ENCODE measurements around the gene NOL4L.
"Not testable (repeated sequence)": the region's sequence is repeated elsewhere in the genome, so short reads cannot be mapped to it uniquely, and the experiment has no call there.

NOL4L gene

DNA sequence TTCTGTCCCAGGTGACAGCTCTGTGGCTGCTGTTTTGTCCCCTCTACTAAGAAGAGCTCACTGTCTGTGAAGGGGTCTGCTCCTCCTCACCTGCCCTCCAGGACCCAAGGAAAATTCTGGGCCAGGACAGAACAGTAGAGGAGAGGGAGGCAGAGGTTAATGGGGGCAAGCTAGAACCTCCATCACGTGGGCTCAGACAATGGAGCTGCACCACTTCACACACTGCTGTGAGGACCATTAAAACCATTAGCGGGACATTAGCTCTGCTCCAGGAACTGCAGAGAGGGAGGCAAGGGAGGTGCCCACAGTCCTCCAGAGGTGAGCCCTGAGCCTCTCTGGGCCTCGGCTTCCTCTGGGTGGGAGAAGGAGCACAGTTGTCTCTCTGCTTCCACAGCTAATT is 78.4 kb downstream of the NOL4L start:
- DNase-seq: no peak

- DNase-seq: no peak
Measured at GRCh38 chr20:32505723-32506473, 79.2 kb downstream of the NOL4L start.

DNA sequence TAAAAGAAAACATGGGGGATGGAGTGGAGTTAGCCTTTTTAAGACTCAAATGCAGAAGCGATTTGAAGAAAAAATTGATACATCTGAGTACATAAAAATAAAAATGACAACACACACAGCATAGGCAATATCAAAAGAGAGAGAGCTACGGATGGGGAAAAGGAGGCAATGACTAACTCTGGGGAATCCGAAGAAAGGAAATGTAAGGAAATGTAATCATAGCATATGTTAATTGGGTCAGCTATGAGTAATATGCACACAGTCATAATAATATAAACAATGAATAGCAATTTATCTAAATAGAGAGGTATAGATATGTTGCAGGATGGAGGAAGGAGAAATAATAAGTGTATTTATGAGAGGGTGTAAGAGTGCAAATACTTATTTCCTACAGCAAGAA is 83.4 kb downstream of the NOL4L start:
- no peak for DNase-seq

DNA sequence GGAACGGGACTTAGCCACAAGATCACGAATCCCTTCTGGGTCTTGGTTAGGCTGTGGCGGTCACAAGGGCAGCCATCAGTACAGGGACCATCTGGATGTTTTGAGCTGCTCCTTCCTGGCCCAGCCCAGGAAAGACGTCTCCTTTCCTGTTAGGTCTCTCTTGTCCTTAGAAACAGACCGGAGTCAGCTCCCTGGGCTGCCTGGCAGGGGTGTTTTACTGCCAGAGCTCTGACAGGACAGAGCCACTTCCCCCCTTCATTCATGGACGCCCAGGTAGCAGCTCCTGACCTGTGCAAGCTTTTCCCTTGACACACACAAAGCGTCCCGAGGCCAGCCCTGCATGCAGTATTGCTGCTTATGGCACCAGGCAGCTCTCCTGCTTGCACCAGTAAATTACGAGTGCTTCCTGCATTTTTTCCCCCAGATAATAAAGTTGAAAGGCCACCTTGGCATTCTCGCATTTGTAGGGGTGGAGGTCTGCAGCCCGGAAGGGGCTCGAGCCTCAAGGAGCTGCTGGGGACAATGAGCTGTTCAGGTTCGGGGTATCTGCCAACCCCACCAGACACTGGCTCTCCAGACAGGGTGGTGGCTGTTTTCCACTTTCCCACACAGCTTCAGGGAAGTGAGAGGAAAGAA is 87.4 kb downstream of the NOL4L start:
- no peak for DNase-seq

DNA sequence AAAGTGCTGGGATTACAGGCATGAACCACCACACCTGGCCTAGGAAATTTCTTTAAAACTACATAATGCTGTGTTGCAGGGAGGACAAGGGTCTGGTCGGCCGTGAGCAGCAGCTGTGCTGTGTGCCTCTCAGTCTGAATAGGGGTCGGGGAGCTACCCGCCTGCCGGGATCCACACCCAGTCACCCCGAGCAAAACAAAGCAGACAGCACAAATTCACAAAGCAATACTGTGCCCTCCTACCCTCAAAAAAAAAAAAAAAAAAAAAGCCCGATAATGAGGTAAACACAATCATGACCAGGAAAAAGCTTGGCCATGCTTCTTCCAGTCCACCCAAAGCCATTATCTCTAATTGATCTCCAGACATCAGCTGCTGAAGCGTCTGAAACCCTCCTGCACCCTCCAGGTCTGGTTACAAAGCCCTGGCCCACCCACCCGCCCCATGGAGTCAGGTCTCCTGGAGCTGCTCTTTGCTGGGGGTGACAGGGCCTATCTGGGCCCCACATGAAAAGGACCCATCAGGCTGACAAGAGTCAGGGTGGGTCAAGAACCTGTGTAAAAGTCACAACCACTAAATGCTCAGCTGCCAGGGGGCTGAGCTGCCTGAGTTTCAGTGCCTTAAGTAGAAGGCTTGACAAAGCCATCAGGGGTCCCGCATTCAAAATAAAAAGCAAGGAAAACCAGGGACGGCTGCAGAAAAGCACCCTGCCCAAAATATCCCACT is 88.2 kb downstream of the NOL4L start:
- DNase-seq: no peak

DNA sequence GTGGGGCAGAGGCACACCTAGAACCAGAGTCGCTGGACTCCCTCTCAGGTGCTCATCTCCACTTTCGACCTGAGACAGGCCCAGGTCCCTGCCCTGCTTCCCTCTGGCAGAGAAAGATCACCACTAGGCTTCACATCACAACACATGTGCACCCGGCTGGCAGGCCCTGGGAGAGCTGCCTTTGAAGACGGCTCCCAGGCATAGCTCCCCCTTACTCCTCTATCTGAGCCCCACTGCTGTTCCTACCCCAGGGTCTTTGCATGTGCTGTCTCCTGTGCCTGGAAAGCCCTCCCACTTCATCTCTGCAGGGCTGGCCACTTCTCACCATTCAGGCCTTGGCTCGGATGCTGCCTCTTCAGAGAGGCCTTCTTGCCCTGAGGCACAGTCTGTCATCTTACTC is 89.2 kb downstream of the NOL4L start:
- no peak for DNase-seq

DNA sequence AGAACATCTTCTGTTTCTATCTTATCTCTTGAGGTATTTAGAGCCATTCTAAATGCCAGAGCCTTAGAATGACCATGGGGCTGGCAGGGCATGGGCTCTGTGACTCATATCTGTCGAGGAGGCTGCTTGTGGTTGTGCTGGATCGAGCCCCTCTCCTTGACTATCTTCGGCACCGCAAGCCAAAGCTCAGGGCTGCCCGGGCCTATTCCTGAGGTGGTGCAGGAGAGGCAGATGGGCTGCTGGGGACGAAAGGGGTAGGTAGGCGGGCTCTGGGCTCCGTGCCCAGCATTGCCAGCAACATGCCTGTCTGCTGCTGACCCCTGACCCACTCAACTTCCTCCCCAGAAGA is 89.9 kb downstream of the NOL4L start:
- DNase-seq: no peak

DNA sequence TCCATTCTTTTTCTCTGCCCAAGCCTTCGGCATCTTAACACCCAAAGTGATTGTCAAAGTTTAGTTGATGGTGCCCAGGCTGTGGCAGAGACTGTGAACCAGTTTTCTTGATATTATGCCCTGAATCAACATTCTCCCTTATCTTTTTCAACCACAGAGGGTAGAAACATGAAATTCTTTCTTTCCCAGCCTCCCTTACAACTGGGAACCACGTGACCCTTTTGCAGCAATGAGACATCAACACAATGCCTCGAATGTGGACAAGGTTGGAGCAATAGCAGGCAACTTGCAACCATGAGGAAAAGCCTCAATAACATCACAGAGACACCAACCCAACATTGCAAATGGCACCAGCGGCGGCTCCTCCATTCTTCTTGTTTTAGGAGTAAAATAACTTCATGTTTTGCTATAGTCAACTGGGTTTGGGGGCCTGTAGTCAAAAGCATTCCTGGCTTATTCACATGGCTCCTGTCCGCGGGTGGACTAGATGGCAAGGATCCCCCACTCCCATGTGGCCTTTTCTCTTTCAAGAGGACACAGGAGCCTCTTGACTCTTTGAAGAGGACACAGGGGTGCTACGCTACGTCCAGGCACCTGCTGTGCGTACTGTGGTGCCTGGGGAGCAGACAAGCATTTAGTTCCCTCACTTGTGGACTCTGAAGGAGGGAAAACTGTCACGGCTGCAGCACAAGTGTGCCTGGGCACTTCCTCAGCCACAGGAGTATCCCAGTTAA is 90.5 kb downstream of the NOL4L start:
- no peak for DNase-seq

GRCh38 chr20:32493356-32493755 is 91.8 kb downstream of the NOL4L start:
- no peak for DNase-seq

- not testable (repeated sequence) for DNase-seq
Measured at GRCh38 chr20:32491764-32492151, 93.4 kb downstream of the NOL4L start.

GRCh38 chr20:32490942-32491763 is 94.0 kb downstream of the NOL4L start:
- peak; percentile 26 for DNase-seq

DNA sequence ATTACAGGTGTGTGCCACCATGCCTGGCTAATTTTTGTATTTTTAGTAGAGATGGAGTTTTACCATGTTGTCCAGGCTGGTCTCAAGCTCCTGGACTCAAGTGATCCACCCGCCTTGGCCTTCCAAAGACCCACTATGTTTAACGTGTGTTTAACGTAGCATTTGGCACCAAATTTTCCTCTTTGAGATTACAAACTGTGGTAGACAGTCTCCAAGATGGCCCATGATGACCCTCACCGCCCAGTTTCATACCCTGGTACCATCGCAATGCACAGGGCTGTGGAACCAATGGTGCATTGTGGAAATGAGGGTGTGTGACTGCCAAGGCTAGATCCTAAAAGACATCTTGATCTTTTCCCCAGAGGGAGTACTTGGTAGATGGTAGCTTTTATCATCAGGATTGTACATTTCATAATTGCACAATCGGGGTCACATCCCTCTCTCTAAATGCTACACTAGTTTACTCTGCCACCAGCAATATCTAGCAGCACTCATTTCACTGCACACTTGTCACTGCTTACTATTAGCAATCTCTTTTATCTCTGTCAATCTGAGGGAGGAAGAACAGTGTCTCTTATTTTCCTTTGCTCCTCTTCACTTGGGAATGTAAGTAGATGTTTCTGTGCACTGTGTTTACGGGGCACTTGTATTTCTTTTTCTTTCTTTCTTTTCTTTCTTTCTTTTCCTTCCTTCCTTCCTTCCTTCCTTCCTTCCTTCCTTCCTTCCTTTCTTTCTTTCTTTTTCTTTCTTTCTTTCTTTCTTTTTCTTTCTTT is 96.9 kb downstream of the NOL4L start:
- DNase-seq: no peak

DNA sequence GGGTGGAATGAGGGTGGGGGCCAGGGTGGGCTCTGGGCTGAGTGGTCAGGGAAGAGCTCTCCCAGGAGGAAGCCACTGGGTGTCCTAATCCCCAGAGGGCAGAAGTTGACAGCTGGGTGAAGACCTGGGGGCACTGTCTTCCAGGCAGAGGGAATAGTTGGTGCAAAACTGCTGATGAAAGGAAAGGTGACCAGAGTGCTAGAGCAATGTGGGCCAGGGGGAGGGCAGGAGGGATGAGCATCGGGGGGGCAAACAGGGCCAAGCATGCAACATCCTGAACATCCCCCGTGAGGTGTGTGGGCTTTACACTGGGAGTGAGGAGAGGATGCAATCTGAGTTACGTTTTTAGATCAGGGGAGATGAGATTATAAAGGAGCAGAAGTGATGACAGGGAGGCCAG is 97.8 kb downstream of the NOL4L start:
- no peak for DNase-seq

DNA sequence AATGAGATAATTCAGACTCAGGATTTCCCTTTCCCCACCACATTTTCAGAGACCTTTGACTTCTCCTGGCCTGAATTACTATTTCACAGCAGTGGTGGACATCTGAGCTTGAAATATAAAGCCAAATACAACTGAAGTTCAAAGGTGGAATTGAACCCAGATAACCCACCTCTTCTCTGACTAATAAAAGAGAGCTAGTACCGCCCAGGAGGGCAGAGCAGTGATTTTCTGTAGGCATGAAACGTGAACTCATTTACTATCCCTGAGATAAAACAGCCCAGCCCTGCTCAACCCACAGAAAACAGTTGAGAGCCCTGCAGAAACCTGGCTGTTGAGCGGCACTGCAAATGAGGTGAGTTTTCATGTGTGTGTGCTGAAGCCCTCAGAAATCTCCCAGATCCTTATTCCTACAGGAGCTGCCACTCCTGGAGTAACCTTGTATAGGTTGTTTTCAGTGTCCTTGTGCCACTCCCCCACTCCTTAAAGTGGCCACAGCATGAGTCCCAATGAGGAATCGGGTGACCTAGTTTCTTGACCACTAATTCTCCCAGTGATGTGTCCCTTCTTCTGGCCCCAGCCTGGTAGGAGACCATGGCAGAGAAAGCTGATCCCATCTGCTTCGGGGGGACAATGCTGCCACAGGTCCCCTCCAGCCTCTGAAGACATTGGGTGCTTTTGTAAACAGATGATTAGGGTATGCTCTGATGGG is 99.2 kb downstream of the NOL4L start:
- no peak for DNase-seq

DNA sequence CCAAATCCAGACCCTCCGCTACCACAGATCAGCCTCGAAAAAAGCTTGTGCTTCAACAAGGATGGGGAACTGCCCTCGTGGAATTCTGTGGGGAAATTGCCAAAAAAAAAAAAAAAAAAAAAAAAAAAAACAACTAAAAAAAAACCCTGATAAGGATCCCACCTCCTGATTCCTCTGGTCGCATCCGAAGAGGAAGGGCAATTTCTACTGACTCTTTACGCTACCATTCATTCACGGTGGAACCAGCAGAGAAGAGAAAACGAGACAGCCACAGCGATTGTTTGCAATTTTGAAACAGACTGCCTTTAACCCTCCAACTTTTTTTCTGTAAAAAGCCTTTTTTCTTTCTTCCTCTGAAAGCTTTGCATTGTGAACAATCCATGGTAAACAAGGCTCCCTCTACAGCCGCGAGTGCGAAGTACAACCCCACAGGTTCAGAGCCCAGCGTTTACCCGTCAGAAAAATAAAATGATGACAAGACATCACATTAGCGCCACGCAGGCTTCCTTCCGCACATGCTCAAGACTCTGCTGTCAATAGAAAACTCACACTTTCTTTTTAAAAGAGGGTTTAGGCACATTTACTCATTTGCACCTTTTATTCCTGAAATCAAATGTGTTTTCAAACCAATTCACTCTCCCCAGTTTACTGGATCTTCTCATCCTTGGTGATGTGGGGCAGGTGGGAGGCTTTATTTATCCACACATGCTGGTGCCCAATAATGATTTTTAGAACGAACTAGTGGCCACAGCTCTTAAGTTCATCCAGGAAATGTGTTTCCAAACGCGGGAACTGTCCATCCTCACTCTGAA is 100.0 kb downstream of the NOL4L start:
- peak; percentile 91 for DNase-seq

- DNase-seq: peak; percentile 72
Measured at GRCh38 chr20:32484225-32484957, 100.7 kb downstream of the NOL4L start.

- DNase-seq: peak; percentile 94
Measured at GRCh38 chr20:32483351-32484224, 101.5 kb downstream of the NOL4L start.
